HG03139 (cell line): ENCODE data around the gene TEX14.
"Not testable (repeated sequence)": the region's sequence is repeated elsewhere in the genome, so short reads cannot be mapped to it uniquely, and the experiment has no call there.

ENCODE experiments used
- ATAC-seq: cut with Tn5 transposase; IDR thresholded peaks from one replicate; pipeline ENCODE4 v1.9.1; 2021; ENCODE audit not compliant: unreplicated experiment

TEX14 gene

GRCh38 chr17:58690033-58690432, 1.8 kb downstream of the TEX14 start:
- not testable (repeated sequence) for ATAC-seq

GRCh38 chr17:58688521-58688920, 3.3 kb downstream of the TEX14 start:
- ATAC-seq = no peak

- no peak for ATAC-seq
Observed at GRCh38 chr17:58686980-58687379, 4.9 kb downstream of the TEX14 start.

- ATAC-seq = not testable (repeated sequence)
Observed at GRCh38 chr17:58684462-58684861, 7.4 kb downstream of the TEX14 start.

- no peak for ATAC-seq
Observed at GRCh38 chr17:58684003-58684402, 7.8 kb downstream of the TEX14 start.

GRCh38 chr17:58680038-58680369, 11.8 kb downstream of the TEX14 start:
- no peak for ATAC-seq

- no peak for ATAC-seq
Observed at GRCh38 chr17:58679263-58680037, 12.4 kb downstream of the TEX14 start.

GRCh38 chr17:58678287-58678686, 13.6 kb downstream of the TEX14 start:
- ATAC-seq = not testable (repeated sequence)

- ATAC-seq = no peak
Observed at GRCh38 chr17:58677194-58677880, 14.5 kb downstream of the TEX14 start.

GRCh38 chr17:58671969-58672368, 19.9 kb downstream of the TEX14 start:
- no peak for ATAC-seq

GRCh38 chr17:58669853-58670252, 22.0 kb downstream of the TEX14 start:
- ATAC-seq = no peak

- ATAC-seq = no peak
Observed at GRCh38 chr17:58668598-58668935, 23.3 kb downstream of the TEX14 start.

GRCh38 chr17:58667934-58668597, 23.8 kb downstream of the TEX14 start:
- no peak for ATAC-seq

- ATAC-seq = no peak
Observed at GRCh38 chr17:58666858-58667267, 25.0 kb downstream of the TEX14 start.

- no peak for ATAC-seq
Observed at GRCh38 chr17:58665946-58666857, 25.6 kb downstream of the TEX14 start.

GRCh38 chr17:58664302-58664701, 27.5 kb downstream of the TEX14 start:
- no peak for ATAC-seq

GRCh38 chr17:58661499-58661898, 30.3 kb downstream of the TEX14 start:
- no peak for ATAC-seq

- ATAC-seq = no peak
Observed at GRCh38 chr17:58660621-58661020, 31.2 kb downstream of the TEX14 start.

- ATAC-seq = not testable (repeated sequence)
Observed at GRCh38 chr17:58659714-58660084, 32.1 kb downstream of the TEX14 start.

- no peak for ATAC-seq
Observed at GRCh38 chr17:58658804-58659713, 32.8 kb downstream of the TEX14 start.
